ENCODE results near the gene AP2A2. TPM values are rescaled to one million over a fixed set of nuclear protein-coding genes. Genes with fewer than 3 reads are reported as not detected.

Gene AP2A2
- total RNA-seq, 1 experiment from 2014 or later = 62.0 TPM

DNA sequence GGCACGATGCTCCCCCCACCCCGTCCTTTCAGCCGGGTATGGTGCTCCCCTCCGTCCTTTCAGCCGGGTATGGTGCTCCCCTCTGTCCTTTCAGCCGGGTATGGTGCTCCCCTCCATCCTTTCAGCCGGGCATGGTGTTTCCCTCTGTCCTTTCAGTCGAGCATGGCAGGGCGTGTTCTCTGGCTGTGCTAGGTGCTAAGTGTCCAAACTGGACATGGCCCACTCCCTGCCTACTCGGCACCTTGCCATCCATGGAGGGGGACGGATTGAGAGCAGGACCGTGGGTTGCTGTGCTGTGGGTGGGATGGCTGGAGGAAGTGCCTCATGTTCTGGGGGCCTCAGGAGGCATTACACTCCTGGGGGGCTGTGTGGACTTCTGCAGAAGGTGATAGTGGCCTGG lies 65.4 kb downstream of the AP2A2 start:
- H3K36me3 ChIP-seq (ENCODE audit: insufficient read depth, low read length, poor library complexity, severe bottlenecking) = peaks cover 18% of the 10 kb centered on the region
- no peaks in the 10 kb centered on the region for H3K4me1 ChIP-seq (ENCODE audit: insufficient read depth, low read length, poor library complexity, severe bottlenecking)
- no peaks in the 10 kb centered on the region for H3K27me3 ChIP-seq (replicated peaks; ENCODE audit: insufficient read depth, low read depth, low read length, poor library complexity)
- ChIA-PET CTCF (no interaction called here), POLR2A (ENCODE audit: low non-redundant PET) (no interaction called here)
- H3K9me3 ChIP-seq (ENCODE audit: low read depth, low read length, poor library complexity, severe bottlenecking) = no peaks in the 10 kb centered on the region
- H3K27ac ChIP-seq (ENCODE audit: low read depth, low read length, poor library complexity, severe bottlenecking) = no peak overlapping the region
- intact Hi-C loops (cut with micrococcal nuclease; ENCODE audit: unreplicated experiment) = no loop called here
- no peak for TF ChIP-seq EZH2 (IDR thresholded peaks at IDR 0.05; ENCODE audit: borderline replicate concordance, low read depth, low read length, poor library complexity, severe bottlenecking)
- TF ChIP-seq, protein P1, sequence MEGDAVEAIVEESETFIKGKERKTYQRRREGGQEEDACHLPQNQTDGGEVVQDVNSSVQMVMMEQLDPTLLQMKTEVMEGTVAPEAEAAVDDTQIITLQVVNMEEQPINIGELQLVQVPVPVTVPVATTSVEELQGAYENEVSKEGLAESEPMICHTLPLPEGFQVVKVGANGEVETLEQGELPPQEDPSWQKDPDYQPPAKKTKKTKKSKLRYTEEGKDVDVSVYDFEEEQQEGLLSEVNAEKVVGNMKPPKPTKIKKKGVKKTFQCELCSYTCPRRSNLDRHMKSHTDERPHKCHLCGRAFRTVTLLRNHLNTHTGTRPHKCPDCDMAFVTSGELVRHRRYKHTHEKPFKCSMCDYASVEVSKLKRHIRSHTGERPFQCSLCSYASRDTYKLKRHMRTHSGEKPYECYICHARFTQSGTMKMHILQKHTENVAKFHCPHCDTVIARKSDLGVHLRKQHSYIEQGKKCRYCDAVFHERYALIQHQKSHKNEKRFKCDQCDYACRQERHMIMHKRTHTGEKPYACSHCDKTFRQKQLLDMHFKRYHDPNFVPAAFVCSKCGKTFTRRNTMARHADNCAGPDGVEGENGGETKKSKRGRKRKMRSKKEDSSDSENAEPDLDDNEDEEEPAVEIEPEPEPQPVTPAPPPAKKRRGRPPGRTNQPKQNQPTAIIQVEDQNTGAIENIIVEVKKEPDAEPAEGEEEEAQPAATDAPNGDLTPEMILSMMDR (conservative IDR thresholded peaks at IDR 0.05; ENCODE audit: low read depth, low read length) = no peak
- DNase-seq (ENCODE audit: low spot score) = no peak
- no TSS peak for BruUV-seq (replicated peaks)
- no peak overlapping the region for H3K4me3 ChIP-seq (ENCODE audit: low read depth, low read length, poor library complexity, severe bottlenecking)

DNA sequence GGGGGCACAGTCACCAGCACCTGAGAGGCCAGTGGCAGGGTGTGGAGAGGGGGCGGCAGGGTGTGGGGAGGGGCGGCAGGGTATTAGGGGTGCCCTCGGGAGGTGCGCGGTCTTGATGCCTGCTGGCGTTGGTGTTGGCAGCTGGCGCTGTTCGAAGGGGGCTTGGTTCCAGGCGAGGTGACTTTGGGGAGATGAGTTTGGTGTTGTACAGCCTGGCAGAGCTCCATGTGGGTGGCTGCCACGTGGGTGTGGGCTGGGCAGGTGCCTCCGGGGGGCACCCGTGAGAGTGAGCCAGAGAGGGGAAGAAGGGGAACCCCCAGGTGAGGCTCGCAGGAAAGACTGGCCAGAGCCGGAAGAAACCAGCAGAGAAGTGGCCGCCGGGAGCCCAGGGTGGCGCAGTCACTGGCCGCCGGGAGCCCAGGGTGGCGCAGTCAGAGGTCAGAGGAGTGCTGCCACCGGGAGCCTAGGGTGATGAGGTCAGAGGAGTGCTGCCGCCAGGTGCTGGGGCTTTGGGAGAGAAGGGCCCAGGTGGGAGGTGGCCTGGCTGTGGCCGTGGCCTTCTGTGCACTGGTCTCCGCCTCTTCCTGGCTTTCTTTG lies 66.1 kb downstream of the AP2A2 start:
- H3K9me3 ChIP-seq (ENCODE audit: low read depth, low read length, poor library complexity, severe bottlenecking) = no peaks in the 10 kb centered on the region
- H3K27ac ChIP-seq (ENCODE audit: low read depth, low read length, poor library complexity, severe bottlenecking) = no peak overlapping the region
- peaks cover 11% of the 10 kb centered on the region for H3K36me3 ChIP-seq (ENCODE audit: insufficient read depth, low read length, poor library complexity, severe bottlenecking)
- H3K4me1 ChIP-seq (ENCODE audit: insufficient read depth, low read length, poor library complexity, severe bottlenecking) = no peaks in the 10 kb centered on the region
- intact Hi-C loops (cut with micrococcal nuclease; ENCODE audit: unreplicated experiment) = no loop called here
- H3K27me3 ChIP-seq (replicated peaks; ENCODE audit: insufficient read depth, low read depth, low read length, poor library complexity) = no peaks in the 10 kb centered on the region
- H3K4me3 ChIP-seq (ENCODE audit: low read depth, low read length, poor library complexity, severe bottlenecking) = no peak overlapping the region
- no TSS peak for BruUV-seq (replicated peaks)
- CTCF ChIA-PET = no interaction called here
- DNase-seq (ENCODE audit: low spot score) = no peak
- POLR2A ChIA-PET (ENCODE audit: low non-redundant PET) = no interaction called here
- TF ChIP-seq, protein P1 (conservative IDR thresholded peaks at IDR 0.05; ENCODE audit: low read depth, low read length) = no peak
- TF ChIP-seq EZH2 (IDR thresholded peaks at IDR 0.05; ENCODE audit: borderline replicate concordance, low read depth, low read length, poor library complexity, severe bottlenecking) = no peak

- Histone ChIP-seq H3K27me3 (replicated peaks; ENCODE audit: insufficient read depth, low read depth, low read length, poor library complexity) (no peaks in the 10 kb centered on the region), H3K9me3 (ENCODE audit: low read depth, low read length, poor library complexity, severe bottlenecking) (no peaks in the 10 kb centered on the region), H3K27ac (ENCODE audit: low read depth, low read length, poor library complexity, severe bottlenecking) (no peak overlapping the region), H3K4me1 (ENCODE audit: insufficient read depth, low read length, poor library complexity, severe bottlenecking) (no peaks in the 10 kb centered on the region), H3K36me3 (ENCODE audit: insufficient read depth, low read length, poor library complexity, severe bottlenecking) (peaks cover 7% of the 10 kb centered on the region), H3K4me3 (ENCODE audit: low read depth, low read length, poor library complexity, severe bottlenecking) (no peak overlapping the region)
- intact Hi-C loops (cut with micrococcal nuclease; ENCODE audit: unreplicated experiment) = no loop called here
- BruUV-seq (replicated peaks) = no TSS peak
- TF ChIP-seq EZH2 (IDR thresholded peaks at IDR 0.05; ENCODE audit: borderline replicate concordance, low read depth, low read length, poor library complexity, severe bottlenecking) = no peak
- TF ChIP-seq, protein P1 (conservative IDR thresholded peaks at IDR 0.05; ENCODE audit: low read depth, low read length) = no peak
- POLR2A ChIA-PET (ENCODE audit: low non-redundant PET) = no interaction called here
- CTCF ChIA-PET = no interaction called here
- DNase-seq (ENCODE audit: low spot score) = no peak
These were observed 66.9 kb downstream of the AP2A2 start for GRCh38 chr11:992577-992976.
